GM12873 (cell line): ENCODE measurements around the gene OR6Q1.

ENCODE experiments used
- CTCF ChIP-seq: IDR thresholded peaks from 2 replicates; pipeline ENCODE4 v1.5.1; 2012; ENCODE audit warnings: low read depth, mild to moderate bottlenecking, moderate library complexity, low read length, control low read depth; ENCODE audit not compliant: insufficient read depth; ENCODE audit errors: missing control alignments

OR6Q1 gene

DNA sequence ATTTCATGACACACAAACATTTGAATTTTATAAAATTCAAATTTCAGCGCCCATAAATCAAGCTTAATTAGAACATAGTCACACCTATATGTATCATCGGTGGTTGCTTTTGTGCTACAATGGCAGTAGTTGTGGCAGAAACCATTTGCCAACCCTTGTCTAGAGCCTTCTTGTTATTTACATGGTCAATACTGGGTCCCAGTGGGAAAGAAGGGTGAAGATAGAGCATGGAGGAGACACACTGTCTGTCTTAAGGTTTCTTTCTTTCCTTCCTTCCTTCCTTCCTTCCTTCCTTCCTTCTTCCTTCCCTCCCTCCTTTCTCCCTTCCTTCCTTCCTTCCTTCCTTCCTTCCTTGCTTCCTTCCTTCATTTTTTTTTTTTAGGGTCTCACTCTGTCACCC is 3.7 kb downstream of the OR6Q1 start:
- no peak for TF ChIP-seq CTCF

DNA sequence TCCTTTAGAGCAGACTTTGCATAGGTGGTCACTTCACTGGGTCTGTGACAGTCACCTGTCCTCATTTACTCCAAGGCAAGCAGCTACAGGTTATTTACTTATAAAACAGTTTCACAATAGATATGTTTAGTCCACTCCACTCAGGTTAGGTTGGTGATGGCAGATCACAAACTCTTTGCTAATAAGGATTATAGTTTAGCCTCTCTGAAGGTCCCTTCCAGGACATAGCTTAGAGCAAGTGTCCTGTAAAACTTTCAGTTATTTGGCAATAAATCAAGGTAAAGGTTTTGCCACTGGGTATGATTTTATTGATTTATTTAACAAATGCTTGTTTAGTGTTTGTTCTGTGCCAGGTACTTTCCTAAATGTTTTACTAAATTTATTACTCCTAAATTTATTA is 8.8 kb downstream of the OR6Q1 start:
- no peak for TF ChIP-seq CTCF

DNA sequence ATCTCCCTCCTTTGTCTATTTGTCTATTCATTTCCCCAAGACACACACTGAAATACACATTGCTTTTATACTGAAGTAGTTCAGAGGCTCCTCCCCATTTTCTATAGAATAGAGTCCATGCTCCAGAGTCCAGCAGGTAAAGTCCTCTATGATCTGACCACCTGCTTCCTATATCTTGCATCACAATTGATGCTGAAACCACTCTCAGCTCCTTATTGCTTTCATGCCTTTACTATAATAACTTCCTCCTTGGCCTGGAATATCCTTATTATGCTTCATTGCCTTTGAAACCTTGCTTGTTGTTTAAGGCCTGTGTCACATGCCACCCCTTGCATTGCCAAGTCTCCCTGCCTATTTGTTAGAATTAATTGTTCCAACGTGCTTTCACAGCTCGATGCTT is 12.6 kb downstream of the OR6Q1 start:
- TF ChIP-seq CTCF: no peak

- TF ChIP-seq CTCF: no peak
Measured at GRCh38 chr11:58046231-58046630, 15.5 kb downstream of the OR6Q1 start.

DNA sequence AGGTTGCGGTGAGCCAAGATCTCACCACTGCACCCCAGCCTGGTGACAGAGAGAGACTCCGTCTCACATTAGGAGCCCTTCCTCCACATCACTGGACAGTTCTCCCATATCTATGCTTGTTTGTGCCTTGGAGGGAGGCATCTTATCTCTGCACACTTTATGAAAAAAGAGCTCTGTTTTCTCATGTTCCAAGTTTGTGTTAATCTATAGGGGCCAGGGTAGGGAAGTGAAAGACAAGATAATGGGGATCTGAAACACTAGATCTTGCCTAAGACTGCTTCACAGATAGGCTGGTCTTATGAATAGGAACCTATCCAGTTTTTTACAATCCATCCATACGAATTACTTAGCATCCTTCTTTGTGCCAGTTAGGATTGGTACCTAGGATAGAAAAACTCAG is 17.1 kb downstream of the OR6Q1 start:
- no peak for TF ChIP-seq CTCF

GRCh38 chr11:58055806-58056401 is 25.2 kb downstream of the OR6Q1 start:
- no peak for TF ChIP-seq CTCF

DNA sequence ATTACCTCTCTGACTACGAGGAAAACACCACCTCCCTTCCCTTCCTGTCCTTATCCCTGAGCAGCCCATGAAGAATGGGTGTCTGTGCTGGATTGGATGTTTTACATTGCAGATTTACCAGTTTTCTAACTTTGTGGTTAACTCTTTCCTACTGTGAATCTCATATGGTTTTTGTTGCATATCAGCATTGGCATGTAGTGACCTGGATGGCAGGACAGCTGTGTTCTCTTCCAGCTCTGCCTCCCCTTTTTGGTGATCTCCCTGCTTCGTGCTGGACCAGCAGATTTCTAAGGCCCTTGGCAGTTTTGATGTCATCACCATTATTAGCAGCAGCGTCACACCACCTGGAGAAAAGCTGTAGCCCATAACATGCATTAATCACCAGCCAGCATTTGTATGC is 26.7 kb downstream of the OR6Q1 start:
- TF ChIP-seq CTCF: no peak
